Measurements from ENCODE around the gene ZRANB1.
A peak's percentile ranks its signal among the peaks of the same experiment; 100 is the strongest.

Gene ZRANB1

DNA sequence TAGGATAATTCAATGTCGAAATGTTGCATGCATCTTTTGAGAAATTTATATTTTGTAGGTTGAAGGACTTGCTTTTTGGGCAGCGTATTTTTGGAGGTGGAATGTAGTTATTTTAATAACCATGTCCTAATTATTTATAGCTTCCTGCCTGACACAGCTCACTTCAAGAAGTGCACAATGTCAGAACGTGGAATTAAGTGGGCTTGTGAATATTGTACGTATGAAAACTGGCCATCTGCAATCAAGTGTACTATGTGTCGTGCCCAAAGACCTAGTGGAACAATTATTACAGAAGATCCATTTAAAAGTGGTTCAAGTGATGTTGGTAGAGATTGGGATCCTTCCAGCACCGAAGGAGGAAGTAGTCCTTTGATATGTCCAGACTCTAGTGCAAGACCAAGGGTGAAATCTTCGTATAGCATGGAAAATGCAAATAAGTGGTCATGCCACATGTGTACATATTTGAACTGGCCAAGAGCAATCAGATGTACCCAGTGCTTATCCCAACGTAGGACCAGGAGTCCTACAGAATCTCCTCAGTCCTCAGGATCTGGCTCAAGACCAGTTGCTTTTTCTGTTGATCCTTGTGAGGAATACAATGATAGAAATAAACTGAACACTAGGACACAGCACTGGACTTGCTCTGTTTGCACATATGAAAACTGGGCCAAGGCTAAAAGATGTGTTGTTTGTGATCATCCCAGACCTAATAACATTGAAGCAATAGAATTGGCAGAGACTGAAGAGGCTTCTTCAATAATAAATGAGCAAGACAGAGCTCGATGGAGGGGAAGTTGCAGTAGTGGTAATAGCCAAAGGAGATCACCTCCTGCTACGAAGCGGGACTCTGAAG is 620 bp downstream of the ZRANB1 start:
- H3K4me3 ChIP-seq (ENCODE audit: low read depth, low read length), result peak overlapping the region; percentile 10; the same call in 1 of the 2 replicates
- no peak for TF ChIP-seq CTCF (IDR thresholded peaks at IDR 0.05; ENCODE audit: low read depth, low read length)

- peak overlapping the region; percentile 10; the same call in 1 of the 2 replicates for H3K4me3 ChIP-seq (ENCODE audit: low read depth, low read length)
Measured at GRCh38 chr10:124943301-124944092, 1.6 kb downstream of the ZRANB1 start.

DNA sequence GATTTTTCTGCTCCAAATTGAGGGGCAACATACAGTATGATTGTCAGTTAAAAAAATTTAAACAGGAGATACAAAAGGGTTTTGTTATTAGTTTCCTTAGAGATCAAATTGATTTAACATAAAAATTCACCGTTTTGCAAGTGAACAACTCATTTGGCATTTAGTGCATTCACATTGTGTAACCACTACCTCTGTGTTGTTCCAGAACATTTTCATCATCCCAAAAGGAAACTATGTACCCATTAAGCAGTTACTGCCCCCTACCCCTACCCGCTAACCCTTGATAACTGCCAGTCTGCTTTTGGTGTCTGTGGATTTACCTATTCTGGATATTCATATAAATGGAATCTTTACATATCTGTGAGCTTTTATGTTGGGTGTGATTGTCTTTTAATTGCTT is 3.1 kb downstream of the ZRANB1 start:
- no peak overlapping the region for H3K4me3 ChIP-seq (ENCODE audit: low read depth, low read length)
- TF ChIP-seq CTCF (IDR thresholded peaks at IDR 0.05; ENCODE audit: low read depth, low read length), result no peak

More at GRCh38 chr10:124943301-124944092, 1.6 kb downstream of the ZRANB1 start:
- no peak for TF ChIP-seq CTCF (IDR thresholded peaks at IDR 0.05; ENCODE audit: low read depth, low read length)

DNA sequence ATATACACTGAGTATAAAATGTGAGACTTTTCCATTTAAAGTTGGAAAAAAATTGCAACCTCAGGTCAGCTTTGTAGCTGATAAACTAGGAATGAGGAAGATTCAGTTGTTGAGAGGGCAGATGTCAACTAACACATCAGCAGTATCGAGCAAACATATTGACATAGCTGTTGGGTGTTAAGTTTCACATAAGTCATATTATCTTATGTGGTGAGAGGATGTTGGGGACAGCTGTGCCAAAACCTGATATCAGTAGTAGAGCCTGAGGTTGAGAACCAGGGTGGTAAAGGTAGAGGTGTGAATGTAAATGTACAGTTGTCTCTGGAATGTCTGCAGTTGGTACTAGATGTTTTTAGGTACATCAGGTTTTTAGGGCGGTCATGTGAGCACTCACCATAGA is 5.0 kb downstream of the ZRANB1 start:
- TF ChIP-seq CTCF (IDR thresholded peaks at IDR 0.05; ENCODE audit: low read depth, low read length), result no peak
- no peak overlapping the region for H3K4me3 ChIP-seq (ENCODE audit: low read depth, low read length)

- no peak for TF ChIP-seq CTCF (IDR thresholded peaks at IDR 0.05; ENCODE audit: low read depth, low read length)
- H3K4me3 ChIP-seq (ENCODE audit: low read depth, low read length), result no peak overlapping the region
Measured at GRCh38 chr10:124949543-124949942, 7.6 kb downstream of the ZRANB1 start.

- TF ChIP-seq CTCF (IDR thresholded peaks at IDR 0.05; ENCODE audit: low read depth, low read length), result no peak
- H3K4me3 ChIP-seq (ENCODE audit: low read depth, low read length), result no peak overlapping the region
Measured at GRCh38 chr10:124952123-124952522, 10.2 kb downstream of the ZRANB1 start.

DNA sequence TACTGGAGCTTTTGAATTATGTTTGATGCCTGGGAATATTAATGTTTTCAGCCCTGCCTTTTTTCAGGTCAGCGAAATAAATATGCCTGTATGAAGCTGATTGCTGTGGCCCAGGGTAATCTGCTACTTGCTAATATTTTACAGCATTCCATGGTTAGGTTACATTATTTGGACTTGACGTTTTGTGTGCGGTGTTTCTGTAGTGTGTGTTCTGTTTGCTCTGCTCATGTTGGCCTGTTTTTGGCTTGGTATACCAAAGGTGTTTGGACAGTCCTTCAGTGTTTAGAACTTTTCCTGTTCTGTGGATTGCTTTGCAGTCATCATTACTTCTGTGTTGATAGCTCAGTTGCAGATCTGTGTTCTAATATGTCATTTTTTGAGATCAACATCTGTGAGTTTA is 11.5 kb downstream of the ZRANB1 start:
- TF ChIP-seq CTCF (IDR thresholded peaks at IDR 0.05; ENCODE audit: low read depth, low read length), result no peak

More for the DNA sequence above, 11.5 kb downstream of the ZRANB1 start:
- no peak overlapping the region for H3K4me3 ChIP-seq (ENCODE audit: low read depth, low read length)

Data from WI38 (cell line).